ENCODE measurements around the gene SGTA. TPM values are rescaled to one million over a fixed set of nuclear protein-coding genes. Genes with fewer than 3 reads are reported as not detected.

SGTA gene
- total and polyA plus RNA-seq, 2 of the 13 experiments (the other 11 are each of a cell fraction or from before 2014, with no cell fraction given), result 43.9 to 47.4 TPM

DNA sequence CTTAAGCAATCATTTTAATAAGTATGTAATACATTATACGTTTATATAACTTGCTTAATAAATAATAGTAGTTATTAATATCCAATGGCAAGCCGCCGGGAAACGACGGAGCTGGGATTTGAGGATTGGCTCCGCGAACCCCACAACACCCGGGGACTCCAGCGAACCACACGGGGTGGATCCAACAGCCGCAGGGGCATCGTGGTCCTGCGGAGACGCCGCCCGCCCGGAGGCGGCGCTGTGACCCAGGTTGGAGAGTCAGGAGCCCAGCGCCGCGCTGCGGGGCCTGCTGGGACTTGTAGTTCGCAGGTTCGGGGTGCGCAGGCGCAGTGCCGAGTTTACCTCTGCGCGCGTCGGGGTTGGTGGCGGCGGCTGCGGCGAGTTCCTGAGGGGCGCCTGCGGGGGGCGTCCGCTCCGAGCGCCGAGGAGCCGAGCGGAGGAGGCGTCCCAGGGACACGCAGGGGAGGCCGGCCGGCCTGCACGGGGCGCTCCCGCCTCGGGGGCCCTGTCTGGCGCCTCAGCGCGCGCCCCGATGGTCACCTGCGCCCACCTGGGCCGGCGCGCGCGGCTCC is 36.6 kb upstream of the SGTA start, which contains the start of gene ZNF554 (continued):
- TF ChIP-seq ZNF143 (CRISPR knock-in tag; IDR thresholded peaks at IDR 0.05), result peak; percentile 98
- peak; percentile 71 for TF ChIP-seq PHF21A (CRISPR knock-in tag; IDR thresholded peaks at IDR 0.05)
- no peak for TF ChIP-seq ZNF33A (CRISPR knock-in tag; IDR thresholded peaks at IDR 0.05; ENCODE audit: borderline replicate concordance)
- TF ChIP-seq KDM1A (CRISPR knock-in tag; IDR thresholded peaks at IDR 0.05), result no peak
- no peak for TF ChIP-seq CENPT (CRISPR knock-in tag; IDR thresholded peaks at IDR 0.05; ENCODE audit: low read depth)
- TF ChIP-seq NKX3-1 (CRISPR knock-in tag; IDR thresholded peaks at IDR 0.05), result no peak
- TF ChIP-seq ZNF343 (CRISPR knock-in tag; IDR thresholded peaks at IDR 0.05), result peak; percentile 78; the same call in 1 of the 2 replicates
- no peak for TF ChIP-seq XBP1 (CRISPR knock-in tag; IDR thresholded peaks at IDR 0.05)
- TF ChIP-seq, protein P1, sequence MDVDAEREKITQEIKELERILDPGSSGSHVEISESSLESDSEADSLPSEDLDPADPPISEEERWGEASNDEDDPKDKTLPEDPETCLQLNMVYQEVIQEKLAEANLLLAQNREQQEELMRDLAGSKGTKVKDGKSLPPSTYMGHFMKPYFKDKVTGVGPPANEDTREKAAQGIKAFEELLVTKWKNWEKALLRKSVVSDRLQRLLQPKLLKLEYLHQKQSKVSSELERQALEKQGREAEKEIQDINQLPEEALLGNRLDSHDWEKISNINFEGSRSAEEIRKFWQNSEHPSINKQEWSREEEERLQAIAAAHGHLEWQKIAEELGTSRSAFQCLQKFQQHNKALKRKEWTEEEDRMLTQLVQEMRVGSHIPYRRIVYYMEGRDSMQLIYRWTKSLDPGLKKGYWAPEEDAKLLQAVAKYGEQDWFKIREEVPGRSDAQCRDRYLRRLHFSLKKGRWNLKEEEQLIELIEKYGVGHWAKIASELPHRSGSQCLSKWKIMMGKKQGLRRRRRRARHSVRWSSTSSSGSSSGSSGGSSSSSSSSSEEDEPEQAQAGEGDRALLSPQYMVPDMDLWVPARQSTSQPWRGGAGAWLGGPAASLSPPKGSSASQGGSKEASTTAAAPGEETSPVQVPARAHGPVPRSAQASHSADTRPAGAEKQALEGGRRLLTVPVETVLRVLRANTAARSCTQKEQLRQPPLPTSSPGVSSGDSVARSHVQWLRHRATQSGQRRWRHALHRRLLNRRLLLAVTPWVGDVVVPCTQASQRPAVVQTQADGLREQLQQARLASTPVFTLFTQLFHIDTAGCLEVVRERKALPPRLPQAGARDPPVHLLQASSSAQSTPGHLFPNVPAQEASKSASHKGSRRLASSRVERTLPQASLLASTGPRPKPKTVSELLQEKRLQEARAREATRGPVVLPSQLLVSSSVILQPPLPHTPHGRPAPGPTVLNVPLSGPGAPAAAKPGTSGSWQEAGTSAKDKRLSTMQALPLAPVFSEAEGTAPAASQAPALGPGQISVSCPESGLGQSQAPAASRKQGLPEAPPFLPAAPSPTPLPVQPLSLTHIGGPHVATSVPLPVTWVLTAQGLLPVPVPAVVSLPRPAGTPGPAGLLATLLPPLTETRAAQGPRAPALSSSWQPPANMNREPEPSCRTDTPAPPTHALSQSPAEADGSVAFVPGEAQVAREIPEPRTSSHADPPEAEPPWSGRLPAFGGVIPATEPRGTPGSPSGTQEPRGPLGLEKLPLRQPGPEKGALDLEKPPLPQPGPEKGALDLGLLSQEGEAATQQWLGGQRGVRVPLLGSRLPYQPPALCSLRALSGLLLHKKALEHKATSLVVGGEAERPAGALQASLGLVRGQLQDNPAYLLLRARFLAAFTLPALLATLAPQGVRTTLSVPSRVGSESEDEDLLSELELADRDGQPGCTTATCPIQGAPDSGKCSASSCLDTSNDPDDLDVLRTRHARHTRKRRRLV (CRISPR knock-in tag; IDR thresholded peaks at IDR 0.05), result no peak
- TF ChIP-seq, protein P2, sequence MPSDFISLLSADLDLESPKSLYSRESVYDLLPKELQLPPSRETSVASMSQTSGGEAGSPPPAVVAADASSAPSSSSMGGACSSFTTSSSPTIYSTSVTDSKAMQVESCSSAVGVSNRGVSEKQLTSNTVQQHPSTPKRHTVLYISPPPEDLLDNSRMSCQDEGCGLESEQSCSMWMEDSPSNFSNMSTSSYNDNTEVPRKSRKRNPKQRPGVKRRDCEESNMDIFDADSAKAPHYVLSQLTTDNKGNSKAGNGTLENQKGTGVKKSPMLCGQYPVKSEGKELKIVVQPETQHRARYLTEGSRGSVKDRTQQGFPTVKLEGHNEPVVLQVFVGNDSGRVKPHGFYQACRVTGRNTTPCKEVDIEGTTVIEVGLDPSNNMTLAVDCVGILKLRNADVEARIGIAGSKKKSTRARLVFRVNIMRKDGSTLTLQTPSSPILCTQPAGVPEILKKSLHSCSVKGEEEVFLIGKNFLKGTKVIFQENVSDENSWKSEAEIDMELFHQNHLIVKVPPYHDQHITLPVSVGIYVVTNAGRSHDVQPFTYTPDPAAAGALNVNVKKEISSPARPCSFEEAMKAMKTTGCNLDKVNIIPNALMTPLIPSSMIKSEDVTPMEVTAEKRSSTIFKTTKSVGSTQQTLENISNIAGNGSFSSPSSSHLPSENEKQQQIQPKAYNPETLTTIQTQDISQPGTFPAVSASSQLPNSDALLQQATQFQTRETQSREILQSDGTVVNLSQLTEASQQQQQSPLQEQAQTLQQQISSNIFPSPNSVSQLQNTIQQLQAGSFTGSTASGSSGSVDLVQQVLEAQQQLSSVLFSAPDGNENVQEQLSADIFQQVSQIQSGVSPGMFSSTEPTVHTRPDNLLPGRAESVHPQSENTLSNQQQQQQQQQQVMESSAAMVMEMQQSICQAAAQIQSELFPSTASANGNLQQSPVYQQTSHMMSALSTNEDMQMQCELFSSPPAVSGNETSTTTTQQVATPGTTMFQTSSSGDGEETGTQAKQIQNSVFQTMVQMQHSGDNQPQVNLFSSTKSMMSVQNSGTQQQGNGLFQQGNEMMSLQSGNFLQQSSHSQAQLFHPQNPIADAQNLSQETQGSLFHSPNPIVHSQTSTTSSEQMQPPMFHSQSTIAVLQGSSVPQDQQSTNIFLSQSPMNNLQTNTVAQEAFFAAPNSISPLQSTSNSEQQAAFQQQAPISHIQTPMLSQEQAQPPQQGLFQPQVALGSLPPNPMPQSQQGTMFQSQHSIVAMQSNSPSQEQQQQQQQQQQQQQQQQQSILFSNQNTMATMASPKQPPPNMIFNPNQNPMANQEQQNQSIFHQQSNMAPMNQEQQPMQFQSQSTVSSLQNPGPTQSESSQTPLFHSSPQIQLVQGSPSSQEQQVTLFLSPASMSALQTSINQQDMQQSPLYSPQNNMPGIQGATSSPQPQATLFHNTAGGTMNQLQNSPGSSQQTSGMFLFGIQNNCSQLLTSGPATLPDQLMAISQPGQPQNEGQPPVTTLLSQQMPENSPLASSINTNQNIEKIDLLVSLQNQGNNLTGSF (CRISPR knock-in tag; IDR thresholded peaks at IDR 0.05), result no peak
- no peak for TF ChIP-seq ZNF674 (CRISPR knock-in tag; IDR thresholded peaks at IDR 0.05; ENCODE audit: low read depth)
- no peak for TF ChIP-seq MED13 (CRISPR knock-in tag; IDR thresholded peaks at IDR 0.05)
- no peak for TF ChIP-seq ZNF562 (CRISPR knock-in tag; IDR thresholded peaks at IDR 0.05; ENCODE audit: borderline replicate concordance)
- no peak for TF ChIP-seq MAFG (CRISPR knock-in tag; IDR thresholded peaks at IDR 0.05)
- TF ChIP-seq, protein P3, sequence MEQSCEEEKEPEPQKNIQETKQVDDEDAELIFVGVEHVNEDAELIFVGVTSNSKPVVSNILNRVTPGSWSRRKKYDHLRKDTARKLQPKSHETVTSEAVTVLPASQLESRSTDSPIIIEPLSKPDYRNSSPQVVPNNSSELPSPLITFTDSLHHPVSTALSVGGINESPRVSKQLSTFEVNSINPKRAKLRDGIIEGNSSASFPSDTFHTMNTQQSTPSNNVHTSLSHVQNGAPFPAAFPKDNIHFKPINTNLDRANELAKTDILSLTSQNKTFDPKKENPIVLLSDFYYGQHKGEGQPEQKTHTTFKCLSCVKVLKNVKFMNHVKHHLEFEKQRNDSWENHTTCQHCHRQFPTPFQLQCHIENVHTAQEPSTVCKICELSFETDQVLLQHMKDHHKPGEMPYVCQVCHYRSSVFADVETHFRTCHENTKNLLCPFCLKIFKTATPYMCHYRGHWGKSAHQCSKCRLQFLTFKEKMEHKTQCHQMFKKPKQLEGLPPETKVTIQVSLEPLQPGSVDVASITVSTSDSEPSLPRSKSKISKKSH (CRISPR knock-in tag; IDR thresholded peaks at IDR 0.05; ENCODE audit: borderline replicate concordance), result peak; percentile 38; the same call in 1 of the 2 replicates
- TF ChIP-seq ZNF782 (CRISPR knock-in tag; IDR thresholded peaks at IDR 0.05; ENCODE audit: borderline replicate concordance), result no peak; the same call in 1 of the 2 replicates
- TF ChIP-seq ZNF670 (CRISPR knock-in tag; IDR thresholded peaks at IDR 0.05; ENCODE audit: borderline replicate concordance), result peak; percentile 90

All from HepG2 (cell line).